Measurements from ENCODE around the gene SERGEF. TPM values are rescaled to one million over a fixed set of nuclear protein-coding genes. Genes with fewer than 3 reads are reported as not detected.

Gene SERGEF
- polyA plus RNA-seq, 2 of the 4 experiments (the other 2 are of a cell fraction) = 20.7 to 24.1 TPM

DNA sequence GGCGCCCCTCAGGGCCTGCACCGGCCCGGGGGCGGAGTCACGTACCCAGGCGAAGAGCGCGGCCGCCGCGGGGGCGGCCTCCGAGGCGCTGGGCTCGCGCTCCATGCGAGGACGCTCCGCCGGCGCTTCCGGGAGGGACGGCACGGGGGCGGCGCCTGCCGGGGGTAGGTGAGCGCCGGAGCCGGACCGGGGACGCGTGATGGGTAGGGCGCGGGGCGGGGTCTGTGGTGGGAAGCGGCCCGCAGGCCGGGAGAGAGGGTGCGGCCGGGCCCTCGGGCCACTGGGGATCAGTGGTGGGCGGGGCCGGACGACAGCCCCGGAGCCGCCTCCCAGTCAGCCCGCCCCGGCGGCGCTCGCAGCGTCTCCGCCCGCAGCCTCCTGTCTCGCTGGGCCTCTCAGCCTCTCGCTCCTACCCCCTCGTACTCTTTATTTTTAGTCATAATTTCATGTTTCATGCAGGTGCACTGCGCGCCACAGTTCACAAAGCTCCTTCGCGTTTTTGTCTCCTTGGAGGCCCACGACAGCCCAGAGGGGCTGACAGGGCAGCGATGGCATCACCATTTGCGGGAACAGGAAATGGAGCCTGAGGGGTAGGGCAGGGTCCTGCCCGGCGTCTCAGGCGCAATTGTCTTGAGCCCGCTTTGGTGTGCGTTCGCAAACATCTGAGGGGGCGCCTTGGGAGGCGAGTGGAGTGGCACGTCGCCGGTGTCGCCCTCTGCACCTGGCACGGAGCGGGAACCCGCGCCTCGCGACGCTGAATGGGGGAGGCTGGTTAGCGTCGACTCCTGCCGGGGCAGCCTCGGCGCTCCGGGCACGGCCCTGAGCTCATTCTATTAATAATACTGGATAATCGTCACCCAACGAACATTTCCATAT is at the start of gene SERGEF (continued):
- no peak for TF ChIP-seq SMC3 (IDR thresholded peaks at IDR 0.05)
- no peak for TF ChIP-seq HOXA7 (CRISPR knock-in tag; IDR thresholded peaks at IDR 0.05)
- TF ChIP-seq NFE2L2 (conservative IDR thresholded peaks at IDR 0.05; ENCODE audit: low read length) = no peak
- TF ChIP-seq RAD21 (conservative IDR thresholded peaks at IDR 0.05 in 1 of 2, IDR thresholded peaks at IDR 0.05 in 1 of 2) = no peak
- TF ChIP-seq, protein P1, sequence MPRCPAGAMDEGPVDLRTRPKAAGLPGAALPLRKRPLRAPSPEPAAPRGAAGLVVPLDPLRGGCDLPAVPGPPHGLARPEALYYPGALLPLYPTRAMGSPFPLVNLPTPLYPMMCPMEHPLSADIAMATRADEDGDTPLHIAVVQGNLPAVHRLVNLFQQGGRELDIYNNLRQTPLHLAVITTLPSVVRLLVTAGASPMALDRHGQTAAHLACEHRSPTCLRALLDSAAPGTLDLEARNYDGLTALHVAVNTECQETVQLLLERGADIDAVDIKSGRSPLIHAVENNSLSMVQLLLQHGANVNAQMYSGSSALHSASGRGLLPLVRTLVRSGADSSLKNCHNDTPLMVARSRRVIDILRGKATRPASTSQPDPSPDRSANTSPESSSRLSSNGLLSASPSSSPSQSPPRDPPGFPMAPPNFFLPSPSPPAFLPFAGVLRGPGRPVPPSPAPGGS (IDR thresholded peaks at IDR 0.05) = peak; percentile 62; the same call in 1 of the 3 replicates
- TF ChIP-seq RFX5 (IDR thresholded peaks at IDR 0.05) = no peak
- TF ChIP-seq, protein P2, sequence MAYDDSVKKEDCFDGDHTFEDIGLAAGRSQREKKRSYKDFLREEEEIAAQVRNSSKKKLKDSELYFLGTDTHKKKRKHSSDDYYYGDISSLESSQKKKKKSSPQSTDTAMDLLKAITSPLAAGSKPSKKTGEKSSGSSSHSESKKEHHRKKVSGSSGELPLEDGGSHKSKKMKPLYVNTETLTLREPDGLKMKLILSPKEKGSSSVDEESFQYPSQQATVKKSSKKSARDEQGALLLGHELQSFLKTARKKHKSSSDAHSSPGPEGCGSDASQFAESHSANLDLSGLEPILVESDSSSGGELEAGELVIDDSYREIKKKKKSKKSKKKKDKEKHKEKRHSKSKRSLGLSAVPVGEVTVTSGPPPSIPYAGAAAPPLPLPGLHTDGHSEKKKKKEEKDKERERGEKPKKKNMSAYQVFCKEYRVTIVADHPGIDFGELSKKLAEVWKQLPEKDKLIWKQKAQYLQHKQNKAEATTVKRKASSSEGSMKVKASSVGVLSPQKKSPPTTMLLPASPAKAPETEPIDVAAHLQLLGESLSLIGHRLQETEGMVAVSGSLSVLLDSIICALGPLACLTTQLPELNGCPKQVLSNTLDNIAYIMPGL (CRISPR knock-in tag; IDR thresholded peaks at IDR 0.05; ENCODE audit: borderline replicate concordance) = no peak
- no peak for TF ChIP-seq ZNF302 (CRISPR knock-in tag; IDR thresholded peaks at IDR 0.05)
- peak; percentile 47 for TF ChIP-seq PHF8 (IDR thresholded peaks at IDR 0.05; ENCODE audit: borderline replicate concordance, low read depth)
- no peak for TF ChIP-seq TFCP2L1 (CRISPR knock-in tag; IDR thresholded peaks at IDR 0.05)
- TF ChIP-seq NR3C1 (IDR thresholded peaks at IDR 0.05) = no peak
- no peak for TF ChIP-seq CEBPB (IDR thresholded peaks at IDR 0.05)
- no peak for TF ChIP-seq MYC (IDR thresholded peaks at IDR 0.05; ENCODE audit: borderline replicate concordance, low read length)
- TF ChIP-seq, protein P3, sequence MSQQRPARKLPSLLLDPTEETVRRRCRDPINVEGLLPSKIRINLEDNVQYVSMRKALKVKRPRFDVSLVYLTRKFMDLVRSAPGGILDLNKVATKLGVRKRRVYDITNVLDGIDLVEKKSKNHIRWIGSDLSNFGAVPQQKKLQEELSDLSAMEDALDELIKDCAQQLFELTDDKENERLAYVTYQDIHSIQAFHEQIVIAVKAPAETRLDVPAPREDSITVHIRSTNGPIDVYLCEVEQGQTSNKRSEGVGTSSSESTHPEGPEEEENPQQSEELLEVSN (IDR thresholded peaks at IDR 0.05; ENCODE audit: borderline replicate concordance, low read depth) = peak; percentile 97
- no peak for TF ChIP-seq HOXB5 (CRISPR knock-in tag; IDR thresholded peaks at IDR 0.05)
- TF ChIP-seq FOXS1 (CRISPR knock-in tag; IDR thresholded peaks at IDR 0.05) = no peak
- no peak for TF ChIP-seq FOSB (CRISPR knock-in tag; IDR thresholded peaks at IDR 0.05)

DNA sequence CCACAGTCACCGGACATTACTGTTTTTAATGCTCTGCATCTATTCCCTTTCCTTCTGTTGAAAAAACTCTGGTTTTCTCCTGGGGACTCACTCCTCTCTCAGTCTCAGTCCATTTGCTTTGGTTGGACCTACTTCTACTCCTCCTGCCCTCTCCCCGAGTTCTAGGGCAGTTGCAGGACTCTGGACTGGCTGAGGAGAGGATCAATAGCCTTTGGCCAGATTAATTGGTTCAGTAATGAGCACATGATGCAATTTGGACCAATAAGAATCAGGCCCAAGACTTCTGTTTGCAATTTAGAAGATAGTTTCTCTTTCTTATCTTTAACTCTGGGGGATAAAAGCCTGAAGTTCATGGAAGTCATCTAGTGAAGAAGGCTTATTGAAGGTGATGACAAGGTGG is 48.5 kb upstream of the SERGEF start:
- ATAC-seq = no peak
- Histone ChIP-seq H3K4me3 (no peak overlapping the region), H3K9me3 (no peaks in the 10 kb centered on the region), H3K4me2 (no peak overlapping the region), H3K4me1 (no peaks in the 10 kb centered on the region), H3K27ac (no peak overlapping the region)
- no peak for FAIRE-seq
- ChIA-PET POLR2A (no interaction called here), CTCF (interaction anchor here (0.8 kb wide), 1 partner anchor 54 kb away, joined by 4 read pairs; no protein-coding TSS in a partner anchor)
- TF ChIP-seq CHD2 (IDR thresholded peaks at IDR 0.05; ENCODE audit: low read length, partially characterized antibody) (no peak), JUNB (IDR thresholded peaks at IDR 0.05) (no peak), EHF (CRISPR knock-in tag; IDR thresholded peaks at IDR 0.05) (no peak), GATA3 (IDR thresholded peaks at IDR 0.05; ENCODE audit: borderline replicate concordance) (no peak), MAZ (IDR thresholded peaks at IDR 0.05; ENCODE audit: borderline replicate concordance, low read depth, low read length) (no peak), MYC (IDR thresholded peaks at IDR 0.05; ENCODE audit: borderline replicate concordance, low read length) (no peak), TP53 (CRISPR knock-in tag; IDR thresholded peaks at IDR 0.05) (no peak), RCOR1 (IDR thresholded peaks at IDR 0.05; ENCODE audit: low read depth, low read length) (no peak), CBX8 (IDR thresholded peaks at IDR 0.05) (no peak), HOXA7 (CRISPR knock-in tag; IDR thresholded peaks at IDR 0.05) (no peak), PHF8 (IDR thresholded peaks at IDR 0.05; ENCODE audit: borderline replicate concordance, low read depth) (no peak), RARB (CRISPR knock-in tag; IDR thresholded peaks at IDR 0.05) (no peak), EHMT2 (IDR thresholded peaks at IDR 0.05; ENCODE audit: low read depth) (no peak), NR3C1 (IDR thresholded peaks at IDR 0.05) (no peak), ZFP36 (IDR thresholded peaks at IDR 0.05; ENCODE audit: borderline replicate concordance, partially characterized antibody) (no peak), KDM1A (IDR thresholded peaks at IDR 0.05; ENCODE audit: low read depth) (no peak), RFX5 (IDR thresholded peaks at IDR 0.05) (no peak)
- TF ChIP-seq, protein P3 (IDR thresholded peaks at IDR 0.05; ENCODE audit: borderline replicate concordance, low read depth) = no peak
- TF ChIP-seq, protein P4, sequence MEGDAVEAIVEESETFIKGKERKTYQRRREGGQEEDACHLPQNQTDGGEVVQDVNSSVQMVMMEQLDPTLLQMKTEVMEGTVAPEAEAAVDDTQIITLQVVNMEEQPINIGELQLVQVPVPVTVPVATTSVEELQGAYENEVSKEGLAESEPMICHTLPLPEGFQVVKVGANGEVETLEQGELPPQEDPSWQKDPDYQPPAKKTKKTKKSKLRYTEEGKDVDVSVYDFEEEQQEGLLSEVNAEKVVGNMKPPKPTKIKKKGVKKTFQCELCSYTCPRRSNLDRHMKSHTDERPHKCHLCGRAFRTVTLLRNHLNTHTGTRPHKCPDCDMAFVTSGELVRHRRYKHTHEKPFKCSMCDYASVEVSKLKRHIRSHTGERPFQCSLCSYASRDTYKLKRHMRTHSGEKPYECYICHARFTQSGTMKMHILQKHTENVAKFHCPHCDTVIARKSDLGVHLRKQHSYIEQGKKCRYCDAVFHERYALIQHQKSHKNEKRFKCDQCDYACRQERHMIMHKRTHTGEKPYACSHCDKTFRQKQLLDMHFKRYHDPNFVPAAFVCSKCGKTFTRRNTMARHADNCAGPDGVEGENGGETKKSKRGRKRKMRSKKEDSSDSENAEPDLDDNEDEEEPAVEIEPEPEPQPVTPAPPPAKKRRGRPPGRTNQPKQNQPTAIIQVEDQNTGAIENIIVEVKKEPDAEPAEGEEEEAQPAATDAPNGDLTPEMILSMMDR (IDR thresholded peaks at IDR 0.05) = no peak
- TF ChIP-seq, protein P5, sequence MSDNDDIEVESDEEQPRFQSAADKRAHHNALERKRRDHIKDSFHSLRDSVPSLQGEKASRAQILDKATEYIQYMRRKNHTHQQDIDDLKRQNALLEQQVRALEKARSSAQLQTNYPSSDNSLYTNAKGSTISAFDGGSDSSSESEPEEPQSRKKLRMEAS (IDR thresholded peaks at IDR 0.05) = no peak
- WGBS (ENCODE audit: missing lambda C conversion rate) = 53% methylated on average over 2 of the region's 2 CpGs
- DNase-seq (ENCODE audit: low read depth in 1 of 2, low spot score in 1 of 2) = no peak

Measured in A549 (cell line).